Activated CD4-positive, alpha-beta T cell treated with anti-CD3 and anti-CD28 coated beads, Interleukin-2, Interleukin-4, amounts not matched to agents 100 ng/mL and 50 ng/mL, durations not matched to agents 16 hours and 8 hours (primary cell): Measurements from ENCODE around the gene HDAC1.

Experiments
- DNase-seq: peaks from one replicate; pipeline ENCODE4 v3.0.0-alpha.2; 2020; ENCODE audit warnings: low spot score

Gene HDAC1

GRCh38 chr1:32373996-32374592 is 82.2 kb downstream of the HDAC1 start:
- DNase-seq: no peak

- DNase-seq: no peak
Observed at GRCh38 chr1:32376199-32376598, 84.3 kb downstream of the HDAC1 start.

DNA sequence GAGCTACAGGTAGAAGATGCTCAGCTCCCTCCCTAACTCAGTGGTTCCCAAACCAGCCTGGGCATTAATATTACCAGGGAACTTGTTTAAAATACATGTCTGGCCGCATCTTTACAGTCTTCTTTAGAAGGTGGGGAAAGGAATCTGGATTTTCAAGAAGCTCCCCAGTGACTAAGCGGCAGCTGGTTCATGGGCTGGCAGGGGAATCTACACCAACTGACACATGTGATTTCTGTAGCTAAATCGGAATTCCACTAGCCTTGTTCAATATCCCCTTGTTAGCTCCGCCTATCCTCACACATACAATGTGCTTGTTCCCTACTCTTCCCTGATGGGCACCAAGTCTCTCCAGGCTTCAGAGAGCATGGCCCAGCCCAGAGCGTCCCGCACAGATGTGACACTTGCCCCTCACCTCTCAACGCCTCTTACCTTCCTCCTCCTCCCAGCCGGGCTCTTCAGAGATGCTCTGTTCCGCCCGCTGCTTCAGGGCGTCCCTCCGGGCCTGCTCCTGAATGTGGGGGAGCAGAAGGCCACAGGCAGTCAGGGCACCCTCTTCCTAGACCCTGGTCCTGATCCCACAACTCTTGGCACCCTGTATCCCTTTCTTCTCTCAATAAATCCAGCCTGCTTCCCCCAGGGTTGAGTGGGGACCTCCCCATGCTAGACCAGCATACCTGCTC is 85.8 kb downstream of the HDAC1 start:
- DNase-seq: no peak

- no peak for DNase-seq
Observed at GRCh38 chr1:32380057-32380456, 88.2 kb downstream of the HDAC1 start.
